HUES6 (cell line): ENCODE data around the gene MTR.

ENCODE experiments used
- H3K27ac ChIP-seq: 2 replicates; pipeline ENCODE4 v1.7.0; 2013; ENCODE audit warnings: low read depth, mild to moderate bottlenecking, low read length, inconsistent platforms
- H3K27me3 ChIP-seq: 2 replicates; pipeline ENCODE4 v1.6.1; 2013; ENCODE audit warnings: low read length; ENCODE audit not compliant: control insufficient read depth, insufficient read depth
- H3K36me3 ChIP-seq: 2 replicates; pipeline ENCODE4 v1.6.1; 2013; ENCODE audit warnings: low read length; ENCODE audit not compliant: control insufficient read depth, insufficient read depth
- H3K4me1 ChIP-seq: 2 replicates; pipeline ENCODE4 v1.6.1; 2013; ENCODE audit warnings: low read length; ENCODE audit not compliant: control insufficient read depth, insufficient read depth
- H3K4me3 ChIP-seq: 2 replicates; pipeline ENCODE4 v1.5.1; 2013; ENCODE audit warnings: low read depth, low read length
- H3K9ac ChIP-seq: one replicate; pipeline ENCODE4 v1.6.1; 2013; ENCODE audit warnings: mild to moderate bottlenecking, low read length
- H3K9me3 ChIP-seq: 2 replicates; pipeline ENCODE4 v1.6.1; 2013; ENCODE audit warnings: low read depth, low read length; ENCODE audit not compliant: control insufficient read depth, insufficient read depth

MTR gene

DNA sequence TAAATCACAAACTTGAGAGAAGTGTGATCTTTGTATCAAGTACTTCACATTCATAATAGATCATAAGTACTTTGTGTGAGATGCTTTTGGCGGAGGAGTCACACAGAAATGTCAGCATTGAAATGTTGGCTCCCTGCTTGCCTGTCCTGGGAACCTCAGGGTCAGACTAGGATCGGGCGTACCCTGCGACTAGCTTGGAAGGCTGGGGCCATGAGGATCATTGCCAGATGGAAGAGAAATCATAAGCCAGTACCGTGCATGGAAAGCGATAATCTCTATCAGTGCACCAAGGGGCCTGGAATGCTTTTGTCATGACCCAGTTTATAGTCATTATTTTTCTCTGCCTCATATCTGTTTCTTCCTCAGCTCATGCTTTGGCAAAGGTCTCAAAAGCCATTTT is 35.5 kb downstream of the MTR start:
- Histone ChIP-seq H3K36me3 (peaks cover 76% of the 10 kb centered on the region), H3K9ac (no peak overlapping the region), H3K27ac (no peak overlapping the region), H3K4me1 (no peaks in the 10 kb centered on the region), H3K9me3 (no peaks in the 10 kb centered on the region), H3K4me3 (no peak overlapping the region), H3K27me3 (no peaks in the 10 kb centered on the region)

DNA sequence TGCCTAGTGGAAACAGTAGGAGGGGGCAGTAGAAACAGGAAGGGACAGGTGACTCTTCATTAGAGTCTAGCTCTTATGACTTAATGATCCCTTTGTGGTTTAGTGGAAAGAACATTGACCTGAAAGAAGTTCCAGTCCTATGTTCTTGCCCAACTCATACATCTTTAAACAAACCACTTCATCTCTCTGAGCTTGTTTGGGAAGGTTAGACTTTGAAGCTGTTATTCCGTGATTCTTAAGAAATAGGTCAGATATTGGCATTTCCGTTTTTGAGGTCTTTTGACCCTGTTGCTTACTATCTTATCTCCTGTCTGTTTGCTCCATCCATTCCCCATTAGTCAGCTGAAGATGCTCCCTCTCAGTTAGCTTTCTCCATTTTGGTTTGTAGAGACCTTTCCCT is 38.5 kb downstream of the MTR start:
- Histone ChIP-seq H3K4me1 (no peaks in the 10 kb centered on the region), H3K4me3 (no peak overlapping the region), H3K9me3 (no peaks in the 10 kb centered on the region), H3K9ac (no peak overlapping the region), H3K36me3 (peaks cover 80% of the 10 kb centered on the region), H3K27ac (no peak overlapping the region), H3K27me3 (no peaks in the 10 kb centered on the region)

- Histone ChIP-seq H3K9me3 (no peaks in the 10 kb centered on the region), H3K27ac (no peak overlapping the region), H3K27me3 (no peaks in the 10 kb centered on the region), H3K36me3 (peaks cover 82% of the 10 kb centered on the region), H3K4me1 (no peaks in the 10 kb centered on the region), H3K4me3 (no peak overlapping the region), H3K9ac (no peak overlapping the region)
Measured at GRCh38 chr1:236834876-236835275, 39.8 kb downstream of the MTR start.

- peaks cover 83% of the 10 kb centered on the region for H3K36me3 ChIP-seq
- H3K27me3 ChIP-seq = no peaks in the 10 kb centered on the region
- no peak overlapping the region for H3K4me3 ChIP-seq
- no peak overlapping the region for H3K27ac ChIP-seq
- no peaks in the 10 kb centered on the region for H3K9me3 ChIP-seq
- no peak overlapping the region for H3K9ac ChIP-seq
- H3K4me1 ChIP-seq = no peaks in the 10 kb centered on the region
Measured at GRCh38 chr1:236835491-236835890, 40.4 kb downstream of the MTR start.

GRCh38 chr1:236836157-236836556 is 41.1 kb downstream of the MTR start:
- Histone ChIP-seq H3K36me3 (peaks cover 86% of the 10 kb centered on the region), H3K4me3 (no peak overlapping the region), H3K9me3 (no peaks in the 10 kb centered on the region), H3K4me1 (no peaks in the 10 kb centered on the region), H3K27me3 (no peaks in the 10 kb centered on the region), H3K9ac (no peak overlapping the region), H3K27ac (no peak overlapping the region)

GRCh38 chr1:236837115-236837514 is 42.0 kb downstream of the MTR start:
- no peaks in the 10 kb centered on the region for H3K9me3 ChIP-seq
- no peaks in the 10 kb centered on the region for H3K27me3 ChIP-seq
- peaks cover 77% of the 10 kb centered on the region for H3K36me3 ChIP-seq
- H3K4me1 ChIP-seq = no peaks in the 10 kb centered on the region
- H3K4me3 ChIP-seq = no peak overlapping the region
- no peak overlapping the region for H3K27ac ChIP-seq
- no peak overlapping the region for H3K9ac ChIP-seq

DNA sequence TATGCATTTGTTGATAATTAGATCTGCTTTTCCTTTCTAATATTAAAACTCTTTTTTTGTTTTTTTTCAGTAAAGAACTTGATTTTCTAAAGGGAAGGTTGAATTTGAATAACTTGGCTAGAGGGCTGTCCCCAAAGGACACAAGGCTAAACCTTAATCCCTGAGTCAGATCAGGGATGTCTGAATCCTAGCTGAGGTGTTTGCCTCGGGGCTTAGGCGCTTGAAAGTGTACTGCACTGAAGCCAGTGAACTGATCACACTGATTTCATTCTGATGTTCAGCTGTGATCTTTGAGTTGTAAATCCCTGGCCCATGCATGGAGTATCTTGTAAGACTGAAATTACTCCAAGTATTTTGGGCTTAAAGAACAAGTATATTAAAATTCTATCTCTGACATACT is 42.8 kb downstream of the MTR start:
- Histone ChIP-seq H3K4me1 (no peaks in the 10 kb centered on the region), H3K4me3 (no peak overlapping the region), H3K27me3 (no peaks in the 10 kb centered on the region), H3K27ac (no peak overlapping the region), H3K9ac (no peak overlapping the region), H3K36me3 (peaks cover 71% of the 10 kb centered on the region), H3K9me3 (no peaks in the 10 kb centered on the region)

- no peaks in the 10 kb centered on the region for H3K9me3 ChIP-seq
- H3K36me3 ChIP-seq = peaks cover 48% of the 10 kb centered on the region
- no peaks in the 10 kb centered on the region; the same call in 1 of the 2 replicates for H3K4me1 ChIP-seq
- H3K4me3 ChIP-seq = no peak overlapping the region
- H3K9ac ChIP-seq = no peak overlapping the region
- H3K27me3 ChIP-seq = no peaks in the 10 kb centered on the region
- H3K27ac ChIP-seq = no peak overlapping the region
Measured at GRCh38 chr1:236841341-236841740, 46.2 kb downstream of the MTR start.

DNA sequence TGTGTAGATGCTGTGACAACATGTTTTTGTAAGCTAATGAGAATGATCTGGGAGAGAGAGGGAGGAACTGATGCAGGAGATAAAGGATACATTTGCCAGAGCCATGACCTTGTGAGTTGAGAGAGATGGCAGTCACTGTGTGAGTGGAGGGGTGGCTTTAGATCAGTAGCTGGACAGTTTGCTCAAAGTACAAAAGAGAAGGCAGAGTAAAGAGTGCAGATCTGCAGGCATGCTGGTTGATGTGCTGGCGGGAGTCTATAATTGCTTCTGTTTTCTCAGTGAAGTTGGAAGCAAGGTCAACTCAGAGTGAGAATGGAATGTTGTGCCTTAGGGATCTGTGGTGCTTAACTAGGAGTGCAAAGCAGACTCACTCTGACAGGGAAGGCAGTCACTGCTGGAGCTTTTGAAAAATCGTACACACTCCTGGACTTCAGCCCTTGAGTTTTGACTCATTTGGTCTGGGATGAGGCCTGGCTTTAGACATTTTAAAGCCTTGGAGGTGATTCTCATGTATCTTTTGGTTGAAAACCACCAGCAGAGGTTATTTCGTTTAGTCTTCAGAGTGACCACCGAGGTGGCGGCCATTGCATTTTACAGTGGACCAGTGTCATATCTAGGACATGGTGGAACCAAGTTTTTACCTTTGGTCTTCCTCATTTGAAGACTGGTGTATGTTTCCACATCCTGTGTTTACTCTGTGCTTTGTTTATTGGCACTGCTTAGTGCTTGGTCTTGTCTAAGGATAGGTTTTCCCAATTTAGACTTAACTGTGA is 49.6 kb downstream of the MTR start:
- Histone ChIP-seq H3K9ac (no peak overlapping the region), H3K36me3 (peaks cover 27% of the 10 kb centered on the region), H3K4me3 (no peak overlapping the region), H3K9me3 (no peaks in the 10 kb centered on the region), H3K4me1 (no peaks in the 10 kb centered on the region; the same call in 1 of the 2 replicates), H3K27me3 (no peaks in the 10 kb centered on the region), H3K27ac (no peak overlapping the region)

DNA sequence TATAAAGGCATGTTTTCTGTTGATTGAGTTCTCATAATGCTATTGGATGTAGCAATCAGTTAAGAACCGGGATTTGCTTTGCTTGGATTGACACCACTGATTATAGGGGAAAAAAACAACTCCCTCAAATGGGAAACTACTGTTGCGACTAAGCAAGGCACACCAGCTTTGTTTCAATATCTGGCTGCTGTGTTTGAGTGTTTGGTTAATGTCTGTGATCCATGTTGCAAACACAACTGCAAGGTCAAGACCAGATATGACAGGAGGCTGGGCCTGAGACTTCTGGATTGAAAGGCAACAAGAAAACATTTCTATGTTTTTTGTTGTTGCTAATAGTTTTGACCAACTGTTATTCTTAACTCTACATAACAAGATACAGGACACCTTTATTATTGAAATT is 50.7 kb downstream of the MTR start:
- H3K36me3 ChIP-seq = peaks cover 23% of the 10 kb centered on the region
- H3K27ac ChIP-seq = no peak overlapping the region
- no peak overlapping the region for H3K4me3 ChIP-seq

DNA sequence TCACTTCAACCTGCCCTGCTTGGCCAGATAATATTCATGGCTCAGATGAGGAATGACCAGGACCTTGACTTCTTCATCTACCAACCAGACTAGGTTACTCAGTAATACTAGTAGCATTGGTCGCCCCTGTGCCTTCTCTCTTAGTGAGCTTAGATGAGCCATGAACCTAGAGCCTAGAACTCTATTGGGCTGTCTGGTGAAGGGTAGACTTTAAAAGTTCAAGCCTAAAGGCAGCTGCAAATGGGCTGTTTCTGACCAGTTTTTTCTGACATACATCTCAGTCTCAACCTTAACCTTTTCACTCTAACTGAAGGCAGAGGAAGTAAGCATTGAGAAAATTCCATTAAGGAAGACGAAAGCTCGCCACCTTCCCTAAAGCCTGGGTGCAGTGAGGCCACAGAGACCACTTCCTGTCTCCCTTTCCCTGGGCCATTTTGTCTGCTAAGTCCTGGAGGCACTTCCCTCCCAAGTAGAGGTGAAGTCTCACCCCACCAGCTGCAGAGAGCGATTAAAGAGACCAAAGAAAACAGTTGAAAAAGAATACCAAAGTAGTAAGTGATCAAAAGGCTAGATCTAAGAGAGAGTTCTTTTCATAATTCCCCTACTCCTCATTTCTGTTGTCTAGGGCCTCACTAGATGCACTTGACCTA is 53.3 kb downstream of the MTR start:
- no peaks in the 10 kb centered on the region for H3K9me3 ChIP-seq
- H3K27ac ChIP-seq = no peak overlapping the region
- H3K4me3 ChIP-seq = no peak overlapping the region
- no peaks in the 10 kb centered on the region; the same call in 1 of the 2 replicates for H3K4me1 ChIP-seq
- H3K9ac ChIP-seq = no peak overlapping the region
- H3K27me3 ChIP-seq = no peaks in the 10 kb centered on the region
- H3K36me3 ChIP-seq = peaks cover 39% of the 10 kb centered on the region

More for the DNA sequence above, 50.7 kb downstream of the MTR start:
- no peaks in the 10 kb centered on the region for H3K9me3 ChIP-seq
- H3K9ac ChIP-seq = no peak overlapping the region
- H3K27me3 ChIP-seq = no peaks in the 10 kb centered on the region
- no peaks in the 10 kb centered on the region; the same call in 1 of the 2 replicates for H3K4me1 ChIP-seq
